Measurements from ENCODE around the gene TBC1D5.

GRCh38 chr3:17680530-17680929, 61.9 kb downstream of the TBC1D5 start:
- no peak for TF ChIP-seq EZH2phosphoT487 (IDR thresholded peaks at IDR 0.05; ENCODE audit: insufficient read depth, low read depth)
- TF ChIP-seq EZH2 (IDR thresholded peaks at IDR 0.05; ENCODE audit: insufficient read depth, poor library complexity, severe bottlenecking), result no peak

All from GM23248 (cell line).